ENCODE data around the gene GPR22. TPM values are rescaled to one million over a fixed set of nuclear protein-coding genes. Genes with fewer than 3 reads are reported as not detected.

Gene GPR22
- total and polyA plus RNA-seq, 2 of the 4 experiments (the other 2 are of a cell fraction) = not detected

DNA sequence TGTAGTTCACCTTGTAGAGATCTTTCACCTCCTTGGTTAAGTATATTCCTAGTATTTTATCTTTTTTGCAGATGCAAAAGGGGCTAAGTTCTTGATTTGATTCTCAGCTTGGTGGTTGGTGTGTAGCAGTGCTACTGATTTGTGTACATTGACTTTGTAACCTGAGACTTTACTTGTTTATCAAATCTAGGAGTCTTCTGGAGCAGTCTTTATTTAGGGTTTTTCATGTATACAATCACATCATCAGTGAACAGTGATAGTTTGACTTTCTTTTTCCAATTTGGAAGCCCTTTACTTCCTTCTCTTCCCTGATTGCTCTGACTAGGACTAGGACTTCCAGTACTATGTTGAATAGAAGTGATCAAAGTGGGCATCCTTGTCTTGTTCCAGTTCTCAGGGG lies 33.8 kb downstream of the GPR22 start:
- DNase-seq = peak; percentile 51
- dilution Hi-C loops (cut with HindIII; ENCODE audit: low sequenced_read_pairs, unreplicated experiment) = no loop called here

More for the DNA sequence above, 33.8 kb downstream of the GPR22 start:
- Histone ChIP-seq H2AK5ac (ENCODE audit: low read depth, low read length) (no peak overlapping the region), H2BK5ac (ENCODE audit: low read depth, low read length, poor library complexity, severe bottlenecking) (no peak overlapping the region), H3K36me3 (ENCODE audit: control insufficient read depth, insufficient read depth, low read length) (no peaks in the 10 kb centered on the region), H3K4ac (ENCODE audit: low read depth, low read length) (no peak overlapping the region), H4K5ac (ENCODE audit: low read depth, low read length) (no peak overlapping the region), H3K18ac (ENCODE audit: low read depth, low read length) (no peak overlapping the region), H3K14ac (replicated peaks; ENCODE audit: low read depth, low read length) (no peak overlapping the region), H3K4me1 (ENCODE audit: control insufficient read depth, insufficient read depth, low read length) (peaks cover 3% of the 10 kb centered on the region; the same call in 1 of the 2 replicates), H2AFZ (replicated peaks; ENCODE audit: low read length, poor library complexity) (no peak overlapping the region), H3K79me1 (ENCODE audit: low read depth in 1 of 2, low read length in 2 of 2) (peaks cover 14 to 18% of the 10 kb centered on the region in 2 experiments), H3K4me3 (ENCODE audit: insufficient read depth, low read depth, low read length) (no peak overlapping the region), H3K27ac (ENCODE audit: insufficient read depth, low read length) (no peak overlapping the region), H3K23ac (ENCODE audit: low read depth, low read length) (no peak overlapping the region), H4K20me1 (ENCODE audit: insufficient read depth, low read length) (0 out of 2 replicates have a peak, but pooled peaks cover 11% of the 10 kb centered on the region), H2AK9ac (replicated peaks; ENCODE audit: low read depth, low read length, poor library complexity) (no peak overlapping the region), H3K27me3 (ENCODE audit: control insufficient read depth, insufficient read depth, low read length) (no peaks in the 10 kb centered on the region), H3K9ac (ENCODE audit: low read depth, low read length) (no peak overlapping the region), H2BK20ac (ENCODE audit: low read depth, low read length) (no peak overlapping the region), H4K8ac (ENCODE audit: low read depth in 2 of 2, low read length in 2 of 2) (no peak overlapping the region), H3K4me2 (ENCODE audit: low read depth, low read length) (peak overlapping the region; percentile 28), H3K9me3 (ENCODE audit: control insufficient read depth, insufficient read depth, low read length) (peaks cover 2% of the 10 kb centered on the region; the same call in 1 of the 2 replicates), H2BK120ac (ENCODE audit: low read depth, low read length) (no peak overlapping the region), H3K9me1 (ENCODE audit: insufficient read depth, low read length) (peaks cover 2% of the 10 kb centered on the region; the same call in 1 of the 2 replicates), H4K91ac (ENCODE audit: insufficient read depth, low read depth, low read length) (no peak overlapping the region), H3K56ac (ENCODE audit: extremely low read depth, insufficient read depth, low read length) (no peak overlapping the region), H2BK15ac (ENCODE audit: low read depth, low read length) (no peak overlapping the region)
- no TSS peak for BruUV-seq (replicated peaks)
- ChIA-PET POLR2A (ENCODE audit: unreplicated experiment) (no interaction called here), CTCF (no interaction called here)
- TF ChIP-seq CTCF (conservative IDR thresholded peaks at IDR 0.05; ENCODE audit: low read depth, low read length) (0 out of 2 replicates have a peak, but pooled peaks have one; percentile 4), CEBPB (IDR thresholded peaks at IDR 0.05; ENCODE audit: low read depth, low read length) (no peak)
- intact Hi-C loops (cut with micrococcal nuclease) = loop anchor here (2.0 kb wide), 1 partner anchor 21 kb away; no protein-coding TSS in a partner anchor
- in situ Hi-C loops (cut with MboI; ENCODE audit: low sequenced_read_pairs) = no loop called here
- peak; percentile 80 for ATAC-seq (ENCODE audit: low read depth)

All from IMR-90 (cell line).